ENCODE results near the gene HSF5.

Gene HSF5

DNA sequence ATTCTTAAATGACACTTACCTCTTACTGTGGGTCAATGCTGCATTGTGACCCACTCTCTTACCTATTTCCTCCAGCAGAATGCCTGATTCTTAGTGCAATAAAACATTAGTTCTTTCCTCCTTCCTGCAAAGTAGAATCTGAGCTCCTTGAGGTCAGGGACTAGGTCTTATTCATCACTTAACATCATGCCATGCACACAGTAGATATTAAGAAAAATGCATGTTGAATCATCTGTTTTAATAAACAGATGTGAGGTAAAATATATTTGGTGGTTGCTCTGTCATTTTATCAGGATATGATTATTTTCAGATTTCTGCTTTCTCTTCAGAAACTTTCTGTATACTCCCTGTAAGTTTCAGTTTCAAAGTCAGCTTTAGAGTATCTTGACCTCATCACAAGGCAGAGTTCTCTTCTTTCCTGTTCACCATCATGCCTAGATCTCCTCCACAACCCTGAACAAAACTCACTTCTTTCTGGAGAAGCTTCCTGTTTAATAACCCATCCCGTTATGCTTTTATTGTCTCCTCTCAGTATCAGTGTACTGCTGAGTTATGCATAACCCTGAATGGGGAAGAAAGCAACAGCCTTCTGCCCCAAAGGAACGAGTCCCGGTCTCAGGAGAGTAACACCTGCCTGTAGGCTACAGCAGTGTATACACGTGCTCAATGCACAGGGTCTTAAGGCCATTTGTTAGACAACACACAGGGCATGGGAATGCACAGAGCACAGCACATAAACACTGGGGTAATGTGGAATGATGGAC lies 105.9 kb downstream of the HSF5 start:
- DNase-seq = no peak

- DNase-seq = no peak
These were observed 106.8 kb downstream of the HSF5 start for GRCh38 chr17:58381124-58382035.

DNA sequence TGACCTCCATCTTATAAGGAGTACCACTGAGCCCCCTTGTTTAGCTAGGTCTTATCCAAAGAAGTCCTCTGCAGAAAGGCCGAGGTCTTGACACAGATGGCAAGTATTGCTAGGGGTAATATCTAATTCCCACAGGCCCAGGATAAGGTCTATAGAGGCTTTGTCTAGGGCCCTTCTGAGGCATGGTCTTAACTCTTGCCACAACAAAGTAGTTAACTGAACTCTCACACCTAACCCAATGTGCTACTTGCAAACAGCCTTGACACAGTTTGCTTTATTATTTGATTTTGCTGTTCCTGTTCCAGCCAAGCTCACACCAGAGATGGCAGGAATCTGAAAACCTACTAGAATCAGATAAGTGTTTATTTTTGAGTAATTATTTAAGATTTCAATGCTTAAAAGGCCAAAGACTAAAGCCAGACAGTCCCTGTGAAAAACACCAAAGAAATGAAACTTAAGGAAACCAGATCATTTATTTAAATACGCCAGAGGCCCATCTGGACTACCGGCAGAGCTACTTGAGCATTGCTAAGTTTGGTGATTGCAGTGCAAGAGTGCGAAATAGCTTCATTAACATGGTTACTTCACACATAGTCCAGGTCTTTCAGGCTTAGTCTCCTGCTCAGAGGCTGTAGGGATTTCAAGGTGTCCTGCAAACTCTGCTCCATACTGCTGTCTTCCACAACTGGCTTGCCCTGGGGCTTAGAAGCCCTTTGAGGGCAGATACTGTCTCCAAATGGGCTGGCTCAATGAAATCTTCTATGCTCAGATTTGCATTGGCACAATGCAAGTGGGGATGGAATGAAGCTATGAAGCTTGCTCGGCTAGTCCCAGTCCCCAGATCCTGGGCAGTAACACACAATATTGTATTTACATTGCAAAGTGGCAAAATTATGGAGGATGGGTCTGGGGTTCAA lies 107.7 kb downstream of the HSF5 start:
- no peak for DNase-seq

- no peak for DNase-seq
These were observed 108.7 kb downstream of the HSF5 start for GRCh38 chr17:58379511-58379824.

DNA sequence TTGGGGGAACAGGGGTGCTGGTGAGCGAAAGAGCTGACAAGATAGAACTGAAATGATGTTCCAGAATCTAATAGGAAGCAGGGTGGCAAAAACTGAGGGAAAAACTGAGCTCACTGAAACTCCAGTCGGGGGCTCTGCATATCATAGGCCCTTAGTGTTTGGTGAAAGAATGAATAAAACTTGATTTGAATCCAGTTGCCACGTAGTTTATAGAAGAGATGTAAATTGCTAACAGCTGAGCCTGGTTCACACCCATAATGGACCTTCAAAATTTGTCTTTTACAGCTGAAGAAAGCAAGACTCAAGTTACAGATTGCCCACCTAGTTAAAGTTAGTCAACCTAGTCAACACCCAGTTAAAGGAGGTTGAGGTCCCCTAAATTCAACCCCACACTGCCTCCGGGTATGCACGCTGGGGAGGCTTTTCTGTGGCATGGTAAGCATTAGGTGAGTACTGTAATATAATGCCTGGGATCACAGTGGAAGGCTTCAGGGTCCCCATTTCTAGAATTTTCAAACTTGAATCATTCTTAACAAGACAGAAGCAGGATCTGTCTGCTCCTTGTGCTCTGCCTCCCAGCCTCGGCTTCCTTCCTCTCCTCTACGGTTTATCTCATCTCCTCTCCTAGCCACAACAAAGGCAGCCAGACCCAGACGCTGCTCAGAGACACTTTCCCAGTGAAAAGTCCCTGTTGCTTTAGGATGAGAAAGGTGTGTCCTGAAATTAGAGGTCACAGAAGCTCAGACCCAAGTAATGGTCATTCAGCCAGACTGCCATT lies 109.3 kb downstream of the HSF5 start:
- DNase-seq = no peak

GRCh38 chr17:58377661-58378060 lies 110.5 kb downstream of the HSF5 start:
- DNase-seq = no peak

DNA sequence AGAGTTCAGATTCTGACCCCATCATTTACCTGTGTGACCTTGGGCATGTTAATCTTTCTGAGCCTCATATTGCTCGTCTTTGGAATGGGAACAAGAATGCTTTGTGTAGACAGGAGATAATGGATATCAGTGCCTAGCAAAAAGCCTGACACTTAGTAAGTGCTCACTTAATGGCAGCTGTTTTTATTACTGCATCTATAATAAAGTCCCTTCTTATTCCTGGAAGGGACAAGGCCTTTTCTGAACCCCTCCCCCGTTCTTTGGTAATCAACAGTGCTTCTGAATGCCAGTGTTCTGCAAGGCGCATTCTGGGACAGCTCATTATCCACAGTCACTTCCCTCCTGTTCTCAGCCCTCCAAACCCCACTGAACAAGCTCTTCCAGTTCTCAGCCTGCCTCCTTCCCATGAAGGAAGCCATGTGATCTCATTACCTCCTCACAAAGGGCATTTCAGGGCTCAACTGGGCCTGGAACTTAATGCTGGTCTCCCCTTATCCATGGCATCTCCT lies 111.1 kb downstream of the HSF5 start:
- no peak for DNase-seq

DNA sequence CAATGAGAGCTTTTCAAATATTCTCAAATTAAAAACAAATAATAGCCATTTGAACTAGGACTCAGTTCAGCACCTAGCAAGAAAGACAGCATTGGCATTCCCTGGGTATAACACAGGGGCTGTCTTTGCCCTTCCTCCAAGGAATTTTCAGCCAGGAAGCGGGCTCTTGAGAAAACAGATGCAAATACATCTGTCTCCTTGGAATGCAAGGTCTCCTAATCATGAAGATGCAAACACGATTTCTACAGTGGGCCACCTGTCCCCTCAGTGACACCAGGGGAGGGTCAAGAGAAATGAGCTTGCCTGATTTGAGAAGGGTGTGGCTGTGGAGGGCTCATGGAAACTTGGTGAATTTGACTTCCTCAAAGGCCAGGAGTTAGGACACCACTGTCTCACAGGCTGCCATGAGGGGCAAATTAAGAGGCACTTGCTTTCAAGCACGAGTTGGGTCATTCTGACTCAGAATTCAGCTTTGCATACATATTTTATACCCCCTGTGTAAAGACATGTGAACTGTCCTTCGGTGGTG lies 111.7 kb downstream of the HSF5 start:
- DNase-seq = no peak

GRCh38 chr17:58375811-58376210 lies 112.4 kb downstream of the HSF5 start:
- no peak for DNase-seq

- DNase-seq = no peak
These were observed 113.0 kb downstream of the HSF5 start for GRCh38 chr17:58375256-58375655.

- DNase-seq = no peak
These were observed 114.3 kb downstream of the HSF5 start for GRCh38 chr17:58373923-58374322.

DNA sequence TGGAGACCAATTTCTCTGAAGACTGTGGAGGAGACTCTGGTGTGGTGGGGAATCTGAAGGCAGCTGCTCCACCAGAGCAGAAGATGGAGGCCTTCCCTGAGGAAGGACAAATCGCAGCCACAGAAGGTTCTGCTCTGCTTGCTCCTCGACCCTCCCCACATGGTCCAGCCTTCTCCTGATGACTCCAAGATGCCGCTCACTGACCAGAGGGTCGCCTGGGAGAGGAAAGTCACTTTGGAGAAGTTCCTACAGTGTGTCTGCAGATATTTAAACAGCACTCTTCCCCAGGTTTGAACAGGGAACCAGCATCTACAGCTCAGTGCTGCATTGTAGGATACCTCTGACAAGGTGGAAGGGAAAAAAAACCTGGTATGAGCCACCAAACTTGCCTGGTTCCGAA lies 115.2 kb downstream of the HSF5 start:
- no peak for DNase-seq

GRCh38 chr17:58371300-58371950 lies 116.8 kb downstream of the HSF5 start:
- no peak for DNase-seq

- no peak for DNase-seq
These were observed 117.5 kb downstream of the HSF5 start for GRCh38 chr17:58370716-58371115.

DNA sequence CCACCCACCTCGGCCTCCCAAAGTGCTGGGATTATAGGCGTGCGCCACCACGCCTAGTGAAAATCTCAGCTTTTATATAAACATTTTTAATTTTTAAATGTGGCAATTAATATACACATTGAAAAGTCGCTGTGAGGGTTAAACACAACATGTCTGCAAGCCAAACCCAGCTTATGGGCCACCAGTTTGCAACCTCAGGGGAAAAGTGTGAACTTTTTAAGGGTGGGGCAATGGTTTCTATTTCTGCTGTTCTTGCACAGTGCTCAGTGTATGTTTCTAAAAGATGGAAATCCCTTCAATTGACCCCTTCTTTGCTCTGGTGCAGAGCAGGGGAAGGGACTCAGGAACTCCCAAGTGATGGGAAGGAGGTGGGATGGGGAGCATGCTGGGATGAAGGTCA lies 117.9 kb downstream of the HSF5 start:
- no peak for DNase-seq
